Esophagus muscularis mucosa (tissue), 4 donors: ENCODE data around the gene PRKAR1B.

Experiments
- EP300 ChIP-seq: sonication (generic); formaldehyde crosslinking; IDR thresholded peaks from one replicate; pipeline ENCODE4 v1.6.1; 2017; ENCODE audit warnings: antibody characterized with exemption
- POLR2A ChIP-seq: fragments of 450-650 bp; IDR thresholded peaks from one replicate; pipeline ENCODE4 v1.6.1; 2017; ENCODE audit warnings: antibody characterized with exemption, moderate library complexity, mild to moderate bottlenecking, low read depth
- TF ChIP-seq, protein P1 (sequence below), 3 experiments: fragments of 200-600 bp in 2 of 3; fragments of 450-650 bp in 1 of 3; sonication (generic) in 2 of 3; IDR thresholded peaks; one replicate each; pipeline ENCODE4 v1.5.1; 2017 to 2019; ENCODE audit warnings: antibody characterized with exemption in 3 of 3, mild to moderate bottlenecking in 2 of 3, moderate library complexity in 1 of 3

DNA sequence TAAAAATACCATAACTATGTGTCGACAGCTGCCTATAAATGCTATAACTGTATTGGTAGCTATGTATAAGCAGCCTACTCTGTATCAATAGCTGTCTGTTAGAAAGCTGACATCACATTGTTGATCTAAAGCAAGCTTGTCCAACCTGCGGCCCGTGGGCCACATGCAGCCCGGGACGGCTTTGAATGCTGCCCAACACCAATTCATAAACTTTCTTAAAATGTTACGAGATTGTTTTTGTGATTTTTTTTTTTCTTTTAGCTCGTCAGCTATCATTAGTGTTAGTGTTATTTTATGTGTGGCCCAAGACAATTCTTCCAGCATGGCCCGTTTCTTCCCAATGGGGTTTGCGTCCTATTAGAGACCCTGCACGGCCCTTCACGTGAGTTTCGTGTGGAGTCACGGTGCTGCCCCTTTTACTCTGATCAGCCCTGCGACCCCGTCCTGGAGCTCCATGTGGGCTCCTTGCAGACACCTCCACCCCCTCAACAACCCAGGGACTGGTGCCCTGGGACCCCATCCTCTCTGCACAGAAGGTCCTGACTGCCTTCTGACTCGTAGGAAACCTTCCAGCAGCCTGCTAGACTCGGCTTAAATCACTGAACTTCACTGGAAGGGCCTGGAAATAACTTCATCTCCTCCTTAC, 4.5 kb upstream of the PRKAR1B start:
- TF ChIP-seq, protein P1, sequence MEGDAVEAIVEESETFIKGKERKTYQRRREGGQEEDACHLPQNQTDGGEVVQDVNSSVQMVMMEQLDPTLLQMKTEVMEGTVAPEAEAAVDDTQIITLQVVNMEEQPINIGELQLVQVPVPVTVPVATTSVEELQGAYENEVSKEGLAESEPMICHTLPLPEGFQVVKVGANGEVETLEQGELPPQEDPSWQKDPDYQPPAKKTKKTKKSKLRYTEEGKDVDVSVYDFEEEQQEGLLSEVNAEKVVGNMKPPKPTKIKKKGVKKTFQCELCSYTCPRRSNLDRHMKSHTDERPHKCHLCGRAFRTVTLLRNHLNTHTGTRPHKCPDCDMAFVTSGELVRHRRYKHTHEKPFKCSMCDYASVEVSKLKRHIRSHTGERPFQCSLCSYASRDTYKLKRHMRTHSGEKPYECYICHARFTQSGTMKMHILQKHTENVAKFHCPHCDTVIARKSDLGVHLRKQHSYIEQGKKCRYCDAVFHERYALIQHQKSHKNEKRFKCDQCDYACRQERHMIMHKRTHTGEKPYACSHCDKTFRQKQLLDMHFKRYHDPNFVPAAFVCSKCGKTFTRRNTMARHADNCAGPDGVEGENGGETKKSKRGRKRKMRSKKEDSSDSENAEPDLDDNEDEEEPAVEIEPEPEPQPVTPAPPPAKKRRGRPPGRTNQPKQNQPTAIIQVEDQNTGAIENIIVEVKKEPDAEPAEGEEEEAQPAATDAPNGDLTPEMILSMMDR (IDR thresholded peaks at IDR 0.05) = no peak
- TF ChIP-seq EP300 (no peak), POLR2A (no peak)
